WTC11 (cell line): ENCODE results near the gene MMAB. TPM values are rescaled to one million over a fixed set of nuclear protein-coding genes. Genes with fewer than 3 reads are reported as not detected.

Experiments used
- ATAC-seq: fragments of 200-7000 bp; cut with Tn5 transposase; 2 replicates; pipeline ENCODE4 v1.10.0; 2021; ENCODE audit warnings: mild to moderate bottlenecking, moderate library complexity
- CTCF ChIA-PET: fragments of 300-600 bp; sonication (Branson Sonifier 250); formaldehyde crosslinking; loops from one replicate; lab custom pipeline; 2021; ENCODE audit warnings: antibody characterized with exemption; lab: Charles Lee
- POLR2A ChIA-PET: fragments of 350-600 bp; sonication (Branson Sonifier 250); formaldehyde crosslinking; loops from one replicate; lab custom pipeline; 2021; ENCODE audit warnings: antibody characterized with exemption; lab: Charles Lee
- DNase-seq: peaks from one replicate; pipeline ENCODE4 v3.0.0; 2021; ENCODE audit warnings: low spot score
- H3K27ac Mint-ChIP-seq: 2 replicates; pipeline ENCODE4 v1.8.0; 2021; ENCODE audit warnings: mixed read lengths
- H3K27me3 Mint-ChIP-seq: 2 replicates; pipeline ENCODE4 v1.8.0; 2021; ENCODE audit warnings: low read depth, mild to moderate bottlenecking, moderate library complexity, mixed read lengths
- H3K36me3 Mint-ChIP-seq: 2 replicates; pipeline ENCODE4 v1.8.0; 2021; ENCODE audit warnings: mixed read lengths
- H3K4me1 Mint-ChIP-seq: 2 replicates; pipeline ENCODE4 v1.8.0; 2022; ENCODE audit warnings: mixed read lengths
- H3K4me3 Mint-ChIP-seq: 2 replicates; pipeline ENCODE4 v1.8.0; 2021; ENCODE audit warnings: mild to moderate bottlenecking, moderate library complexity, mixed read lengths
- H3K9me3 Mint-ChIP-seq: 2 replicates; pipeline ENCODE4 v1.8.0; 2021; ENCODE audit warnings: mixed read lengths
- IRF2 ChIP-seq: sonication (generic); formaldehyde crosslinking; IDR thresholded peaks from 2 replicates; pipeline ENCODE4 v1.8.0; 2022; ENCODE audit warnings: low read depth, missing genetic modification reagents, borderline replicate concordance
- NR2C2 ChIP-seq: sonication (generic); formaldehyde crosslinking; IDR thresholded peaks from 2 replicates; pipeline ENCODE4 v1.8.0; 2022; ENCODE audit warnings: mild to moderate bottlenecking, missing genetic modification reagents
- SP1 ChIP-seq: sonication (generic); formaldehyde crosslinking; conservative IDR thresholded peaks from 2 replicates; pipeline ENCODE4 v1.8.1; 2022; ENCODE audit warnings: missing genetic modification reagents
- TCF7 ChIP-seq: sonication (generic); formaldehyde crosslinking; IDR thresholded peaks from 2 replicates; pipeline ENCODE4 v1.8.0; 2022; ENCODE audit warnings: mild to moderate bottlenecking, low read depth, missing genetic modification reagents, moderate library complexity
- ZNF138 ChIP-seq: sonication (generic); formaldehyde crosslinking; conservative IDR thresholded peaks from 2 replicates; pipeline ENCODE4 v1.8.1; 2022; ENCODE audit warnings: mild to moderate bottlenecking, moderate library complexity, missing genetic modification reagents
- ZNF219 ChIP-seq: sonication (generic); formaldehyde crosslinking; IDR thresholded peaks from 2 replicates; pipeline ENCODE4 v1.8.0; 2023; ENCODE audit warnings: missing genetic modification reagents, mild to moderate bottlenecking, borderline replicate concordance
- ZNF281 ChIP-seq: sonication (generic); formaldehyde crosslinking; IDR thresholded peaks from 2 replicates; pipeline ENCODE4 v1.8.0; 2023; ENCODE audit warnings: mild to moderate bottlenecking, missing genetic modification reagents
- ZNF396 ChIP-seq: fragments of 250-450 bp; sonication (Bioruptor Pico); IDR thresholded peaks from 2 replicates; pipeline ENCODE4 v1.8.0; 2021; ENCODE audit warnings: mild to moderate bottlenecking, moderate library complexity, borderline replicate concordance
- total RNA-seq: library from RNA; stranded (reverse); gene quantifications from 3 replicates; pipeline ENCODE4 v1.2.3, GENCODE V29; 2021
- TF ChIP-seq, protein P1 (sequence below): sonication (generic); formaldehyde crosslinking; IDR thresholded peaks from 2 replicates; pipeline ENCODE4 v1.8.1; 2022; ENCODE audit warnings: mild to moderate bottlenecking, missing genetic modification reagents, moderate library complexity, borderline replicate concordance
- TF ChIP-seq, protein P2 (sequence below): fragments of 250-450 bp; sonication (Bioruptor Pico); IDR thresholded peaks from 2 replicates; pipeline ENCODE4 v1.9.0; 2021; ENCODE audit warnings: moderate library complexity, mild to moderate bottlenecking, inconsistent platforms, borderline replicate concordance
- TF ChIP-seq, protein P3 (sequence below): fragments of 250-450 bp; sonication (Bioruptor Pico); IDR thresholded peaks from 2 replicates; pipeline ENCODE4 v1.8.0; 2021; ENCODE audit warnings: mild to moderate bottlenecking
- TF ChIP-seq, protein P4 (sequence below): sonication (generic); formaldehyde crosslinking; IDR thresholded peaks from 2 replicates; pipeline ENCODE4 v1.8.0; 2022; ENCODE audit warnings: missing genetic modification reagents
- TF ChIP-seq, protein P5 (sequence below): fragments of 250-450 bp; sonication (Bioruptor Pico); IDR thresholded peaks from 2 replicates; pipeline ENCODE4 v1.9.0; 2021; ENCODE audit warnings: mild to moderate bottlenecking, borderline replicate concordance

The MMAB gene
- total RNA-seq, 1 experiment from 2014 or later, result 22.0 TPM

GRCh38 chr12:109581334-109581691 lies 8.0 kb upstream of the MMAB start:
- Mint-ChIP-seq H3K27ac (no peak overlapping the region; the same call in 1 of the 2 replicates), H3K4me3 (no peak overlapping the region), H3K9me3 (no peaks in the 10 kb centered on the region), H3K4me1 (no peaks in the 10 kb centered on the region), H3K27me3 (no peaks in the 10 kb centered on the region), H3K36me3 (peaks cover 48% of the 10 kb centered on the region)
- DNase-seq, result no peak
- POLR2A ChIA-PET, result no interaction called here
- TF ChIP-seq SP1 (CRISPR knock-in tag) (no peak), NR2C2 (no peak), IRF2 (no peak), TCF7 (no peak), ZNF219 (CRISPR knock-in tag) (no peak), ZNF281 (no peak), ZNF396 (CRISPR knock-in tag) (no peak), ZNF138 (CRISPR knock-in tag) (no peak)
- TF ChIP-seq, protein P1, sequence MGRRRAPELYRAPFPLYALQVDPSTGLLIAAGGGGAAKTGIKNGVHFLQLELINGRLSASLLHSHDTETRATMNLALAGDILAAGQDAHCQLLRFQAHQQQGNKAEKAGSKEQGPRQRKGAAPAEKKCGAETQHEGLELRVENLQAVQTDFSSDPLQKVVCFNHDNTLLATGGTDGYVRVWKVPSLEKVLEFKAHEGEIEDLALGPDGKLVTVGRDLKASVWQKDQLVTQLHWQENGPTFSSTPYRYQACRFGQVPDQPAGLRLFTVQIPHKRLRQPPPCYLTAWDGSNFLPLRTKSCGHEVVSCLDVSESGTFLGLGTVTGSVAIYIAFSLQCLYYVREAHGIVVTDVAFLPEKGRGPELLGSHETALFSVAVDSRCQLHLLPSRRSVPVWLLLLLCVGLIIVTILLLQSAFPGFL (CRISPR knock-in tag), result no peak
- TF ChIP-seq, protein P2, sequence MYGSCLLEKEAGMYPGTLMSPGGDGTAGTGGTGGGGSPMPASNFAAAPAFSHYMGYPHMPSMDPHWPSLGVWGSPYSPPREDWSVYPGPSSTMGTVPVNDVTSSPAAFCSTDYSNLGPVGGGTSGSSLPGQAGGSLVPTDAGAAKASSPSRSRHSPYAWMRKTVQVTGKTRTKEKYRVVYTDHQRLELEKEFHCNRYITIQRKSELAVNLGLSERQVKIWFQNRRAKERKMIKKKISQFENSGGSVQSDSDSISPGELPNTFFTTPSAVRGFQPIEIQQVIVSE (CRISPR knock-in tag), result no peak
- TF ChIP-seq, protein P3, sequence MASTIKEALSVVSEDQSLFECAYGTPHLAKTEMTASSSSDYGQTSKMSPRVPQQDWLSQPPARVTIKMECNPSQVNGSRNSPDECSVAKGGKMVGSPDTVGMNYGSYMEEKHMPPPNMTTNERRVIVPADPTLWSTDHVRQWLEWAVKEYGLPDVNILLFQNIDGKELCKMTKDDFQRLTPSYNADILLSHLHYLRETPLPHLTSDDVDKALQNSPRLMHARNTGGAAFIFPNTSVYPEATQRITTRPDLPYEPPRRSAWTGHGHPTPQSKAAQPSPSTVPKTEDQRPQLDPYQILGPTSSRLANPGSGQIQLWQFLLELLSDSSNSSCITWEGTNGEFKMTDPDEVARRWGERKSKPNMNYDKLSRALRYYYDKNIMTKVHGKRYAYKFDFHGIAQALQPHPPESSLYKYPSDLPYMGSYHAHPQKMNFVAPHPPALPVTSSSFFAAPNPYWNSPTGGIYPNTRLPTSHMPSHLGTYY (CRISPR knock-in tag), result no peak
- TF ChIP-seq, protein P4, sequence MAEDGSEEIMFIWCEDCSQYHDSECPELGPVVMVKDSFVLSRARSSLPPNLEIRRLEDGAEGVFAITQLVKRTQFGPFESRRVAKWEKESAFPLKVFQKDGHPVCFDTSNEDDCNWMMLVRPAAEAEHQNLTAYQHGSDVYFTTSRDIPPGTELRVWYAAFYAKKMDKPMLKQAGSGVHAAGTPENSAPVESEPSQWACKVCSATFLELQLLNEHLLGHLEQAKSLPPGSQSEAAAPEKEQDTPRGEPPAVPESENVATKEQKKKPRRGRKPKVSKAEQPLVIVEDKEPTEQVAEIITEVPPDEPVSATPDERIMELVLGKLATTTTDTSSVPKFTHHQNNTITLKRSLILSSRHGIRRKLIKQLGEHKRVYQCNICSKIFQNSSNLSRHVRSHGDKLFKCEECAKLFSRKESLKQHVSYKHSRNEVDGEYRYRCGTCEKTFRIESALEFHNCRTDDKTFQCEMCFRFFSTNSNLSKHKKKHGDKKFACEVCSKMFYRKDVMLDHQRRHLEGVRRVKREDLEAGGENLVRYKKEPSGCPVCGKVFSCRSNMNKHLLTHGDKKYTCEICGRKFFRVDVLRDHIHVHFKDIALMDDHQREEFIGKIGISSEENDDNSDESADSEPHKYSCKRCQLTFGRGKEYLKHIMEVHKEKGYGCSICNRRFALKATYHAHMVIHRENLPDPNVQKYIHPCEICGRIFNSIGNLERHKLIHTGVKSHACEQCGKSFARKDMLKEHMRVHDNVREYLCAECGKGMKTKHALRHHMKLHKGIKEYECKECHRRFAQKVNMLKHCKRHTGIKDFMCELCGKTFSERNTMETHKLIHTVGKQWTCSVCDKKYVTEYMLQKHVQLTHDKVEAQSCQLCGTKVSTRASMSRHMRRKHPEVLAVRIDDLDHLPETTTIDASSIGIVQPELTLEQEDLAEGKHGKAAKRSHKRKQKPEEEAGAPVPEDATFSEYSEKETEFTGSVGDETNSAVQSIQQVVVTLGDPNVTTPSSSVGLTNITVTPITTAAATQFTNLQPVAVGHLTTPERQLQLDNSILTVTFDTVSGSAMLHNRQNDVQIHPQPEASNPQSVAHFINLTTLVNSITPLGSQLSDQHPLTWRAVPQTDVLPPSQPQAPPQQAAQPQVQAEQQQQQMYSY, result no peak
- TF ChIP-seq, protein P5, sequence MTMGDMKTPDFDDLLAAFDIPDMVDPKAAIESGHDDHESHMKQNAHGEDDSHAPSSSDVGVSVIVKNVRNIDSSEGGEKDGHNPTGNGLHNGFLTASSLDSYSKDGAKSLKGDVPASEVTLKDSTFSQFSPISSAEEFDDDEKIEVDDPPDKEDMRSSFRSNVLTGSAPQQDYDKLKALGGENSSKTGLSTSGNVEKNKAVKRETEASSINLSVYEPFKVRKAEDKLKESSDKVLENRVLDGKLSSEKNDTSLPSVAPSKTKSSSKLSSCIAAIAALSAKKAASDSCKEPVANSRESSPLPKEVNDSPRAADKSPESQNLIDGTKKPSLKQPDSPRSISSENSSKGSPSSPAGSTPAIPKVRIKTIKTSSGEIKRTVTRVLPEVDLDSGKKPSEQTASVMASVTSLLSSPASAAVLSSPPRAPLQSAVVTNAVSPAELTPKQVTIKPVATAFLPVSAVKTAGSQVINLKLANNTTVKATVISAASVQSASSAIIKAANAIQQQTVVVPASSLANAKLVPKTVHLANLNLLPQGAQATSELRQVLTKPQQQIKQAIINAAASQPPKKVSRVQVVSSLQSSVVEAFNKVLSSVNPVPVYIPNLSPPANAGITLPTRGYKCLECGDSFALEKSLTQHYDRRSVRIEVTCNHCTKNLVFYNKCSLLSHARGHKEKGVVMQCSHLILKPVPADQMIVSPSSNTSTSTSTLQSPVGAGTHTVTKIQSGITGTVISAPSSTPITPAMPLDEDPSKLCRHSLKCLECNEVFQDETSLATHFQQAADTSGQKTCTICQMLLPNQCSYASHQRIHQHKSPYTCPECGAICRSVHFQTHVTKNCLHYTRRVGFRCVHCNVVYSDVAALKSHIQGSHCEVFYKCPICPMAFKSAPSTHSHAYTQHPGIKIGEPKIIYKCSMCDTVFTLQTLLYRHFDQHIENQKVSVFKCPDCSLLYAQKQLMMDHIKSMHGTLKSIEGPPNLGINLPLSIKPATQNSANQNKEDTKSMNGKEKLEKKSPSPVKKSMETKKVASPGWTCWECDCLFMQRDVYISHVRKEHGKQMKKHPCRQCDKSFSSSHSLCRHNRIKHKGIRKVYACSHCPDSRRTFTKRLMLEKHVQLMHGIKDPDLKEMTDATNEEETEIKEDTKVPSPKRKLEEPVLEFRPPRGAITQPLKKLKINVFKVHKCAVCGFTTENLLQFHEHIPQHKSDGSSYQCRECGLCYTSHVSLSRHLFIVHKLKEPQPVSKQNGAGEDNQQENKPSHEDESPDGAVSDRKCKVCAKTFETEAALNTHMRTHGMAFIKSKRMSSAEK (CRISPR knock-in tag), result no peak
- CTCF ChIA-PET, result no interaction called here
- no peak for ATAC-seq
